Tibial nerve (tissue), 4 donors: ENCODE data around the gene RAPGEF5. TPM values are rescaled to one million over a fixed set of nuclear protein-coding genes. Genes with fewer than 3 reads are reported as not detected.

Experiments
- DNase-seq, 2 donors: peaks; one replicate each; pipeline ENCODE4 v3.0.0-alpha.2; 2019; ENCODE audit warnings: low spot score in 2 of 2
- H3K27ac ChIP-seq, 4 donors: fragments of 200-600 bp; sonication (generic) in 3 of 4; one replicate each; pipeline ENCODE4 v1.5.1; 2017 to 2019; ENCODE audit warnings: mild to moderate bottlenecking in 1 of 4
- H3K27me3 ChIP-seq, 2 donors: fragments of 200-600 bp; sonication (generic) in 1 of 2; one replicate each; pipeline versions ENCODE4 v1.5.1 to v1.6.0; 2017 to 2019
- H3K36me3 ChIP-seq, 3 donors: fragments of 200-600 bp; sonication (generic); one replicate each; pipeline ENCODE4 v1.5.1; 2018 to 2019
- H3K4me1 ChIP-seq, 4 donors: fragments of 200-600 bp; sonication (generic) in 3 of 4; one replicate each; pipeline ENCODE4 v1.5.1; 2017 to 2019
- H3K4me3 ChIP-seq, 4 donors: fragments of 200-600 bp; sonication (generic) in 3 of 4; one replicate each; pipeline ENCODE4 v1.5.1; 2017 to 2019; ENCODE audit warnings: mild to moderate bottlenecking in 1 of 4, moderate library complexity in 1 of 4
- H3K9me3 ChIP-seq, 4 donors: fragments of 200-600 bp; sonication (generic) in 3 of 4; one replicate each; pipeline ENCODE4 v1.5.1; 2017 to 2019
- CTCF ChIP-seq, 5 experiments: fragments of 200-600 bp in 3 of 5; fragments of 450-650 bp in 2 of 5; sonication (generic) in 3 of 5; IDR thresholded peaks; one replicate each; pipeline ENCODE4 v1.5.1; 2016 to 2019; ENCODE audit warnings: antibody characterized with exemption in 5 of 5, mild to moderate bottlenecking in 3 of 5, moderate library complexity in 2 of 5
- EP300 ChIP-seq, 2 donors: sonication (generic); formaldehyde crosslinking; IDR thresholded peaks; one replicate each; pipeline ENCODE4 v1.6.1; 2017; ENCODE audit warnings: antibody characterized with exemption in 2 of 2, mild to moderate bottlenecking in 1 of 2
- POLR2A ChIP-seq, 2 donors: fragments of 450-650 bp; IDR thresholded peaks; one replicate each; pipeline ENCODE4 v1.6.1; 2017; ENCODE audit warnings: antibody characterized with exemption in 2 of 2, mild to moderate bottlenecking in 2 of 2, moderate library complexity in 2 of 2
- WGBS, 2 donors: methylation state at CpG; one replicate each; pipeline ENCODE4 v1.1.5; 2018; 5-methylcytosine and 5-hydroxymethylcytosine counted together
- total RNA-seq, 4 donors: library from RNA; depleted of rRNA; stranded (reverse); fragments of >200 nt; gene quantifications; one replicate each; pipeline ENCODE4 v1.1.0, GENCODE V29; 2016

RAPGEF5 gene
- total RNA-seq, 4 donors from 2014 or later = 63.3 to 121 (median 76.9) TPM

- Histone ChIP-seq H3K27ac (peak overlapping the region in 2 of 4 donors; percentile 65 to 68), H3K36me3 (no peaks in the 10 kb centered on the region), H3K27me3 (no peaks in the 10 kb centered on the region), H3K4me3 (no peak overlapping the region), H3K9me3 (peaks cover 0 to 5% (median 0%) of the 10 kb centered on the region in 4 donors), H3K4me1 (peaks cover 0 to 15% (median 4%) of the 10 kb centered on the region in 4 donors)
- TF ChIP-seq POLR2A (IDR thresholded peaks at IDR 0.05) = no peak
- WGBS, 2 donors = 69 to 77% methylated on average over 2 of the region's 2 CpGs
- no peak for DNase-seq
Measured at GRCh38 chr7:22302193-22302592, 54.8 kb downstream of the RAPGEF5 start.

GRCh38 chr7:22301790-22302189 is 55.2 kb downstream of the RAPGEF5 start:
- TF ChIP-seq EP300 (IDR thresholded peaks at IDR 0.05) = no peak
- TF ChIP-seq CTCF (IDR thresholded peaks at IDR 0.05) = no peak
- no peak for TF ChIP-seq POLR2A (IDR thresholded peaks at IDR 0.05)

GRCh38 chr7:22300839-22301238 is 56.1 kb downstream of the RAPGEF5 start:
- no peak for DNase-seq
- Histone ChIP-seq H3K9me3 (no peaks in the 10 kb centered on the region), H3K27me3 (no peaks in the 10 kb centered on the region), H3K36me3 (no peaks in the 10 kb centered on the region), H3K27ac (no peak overlapping the region), H3K4me1 (peaks cover 0 to 23% (median 11%) of the 10 kb centered on the region in 4 donors), H3K4me3 (no peak overlapping the region)
- TF ChIP-seq POLR2A (IDR thresholded peaks at IDR 0.05) (no peak), CTCF (IDR thresholded peaks at IDR 0.05) (no peak), EP300 (IDR thresholded peaks at IDR 0.05) (no peak)
- WGBS, 2 donors = 92 to 93% methylated on average over 4 of the region's 4 CpGs

More at GRCh38 chr7:22301790-22302189, 55.2 kb downstream of the RAPGEF5 start:
- DNase-seq = no peak
- WGBS, 2 donors = 88 to 92% methylated on average over 6 of the region's 6 CpGs
- H3K4me3 ChIP-seq = no peak overlapping the region
- peak overlapping the region in 1 of 4 donors; percentile 68 for H3K27ac ChIP-seq
- no peaks in the 10 kb centered on the region for H3K36me3 ChIP-seq
- H3K27me3 ChIP-seq = no peaks in the 10 kb centered on the region
- H3K4me1 ChIP-seq = peaks cover 0 to 15% (median 5%) of the 10 kb centered on the region in 4 donors
- peaks cover 0 to 3% (median 0%) of the 10 kb centered on the region in 4 donors for H3K9me3 ChIP-seq

- TF ChIP-seq EP300 (IDR thresholded peaks at IDR 0.05) (no peak), CTCF (IDR thresholded peaks at IDR 0.05) (no peak), POLR2A (IDR thresholded peaks at IDR 0.05) (no peak)
- DNase-seq = no peak
- Histone ChIP-seq H3K4me3 (no peak overlapping the region), H3K27me3 (no peaks in the 10 kb centered on the region), H3K4me1 (peaks cover 0 to 17% (median 8%) of the 10 kb centered on the region in 4 donors), H3K36me3 (no peaks in the 10 kb centered on the region), H3K9me3 (no peaks in the 10 kb centered on the region), H3K27ac (peak overlapping the region in 2 of 4 donors; percentile 62 to 67)
Measured at GRCh38 chr7:22296916-22297315, 60.0 kb downstream of the RAPGEF5 start.

GRCh38 chr7:22296265-22296566 is 60.7 kb downstream of the RAPGEF5 start:
- H3K4me3 ChIP-seq = no peak overlapping the region
- no peaks in the 10 kb centered on the region for H3K9me3 ChIP-seq
- DNase-seq = no peak
- peaks cover 0 to 21% (median 8%) of the 10 kb centered on the region in 4 donors for H3K4me1 ChIP-seq
- H3K27ac ChIP-seq = peak overlapping the region; percentile 23 to 67 (median 55)
- 50 to 67% methylated on average over 1 of the region's 1 CpG for WGBS, 2 donors
- H3K27me3 ChIP-seq = no peaks in the 10 kb centered on the region
- TF ChIP-seq CTCF (IDR thresholded peaks at IDR 0.05) (no peak), EP300 (IDR thresholded peaks at IDR 0.05) (no peak), POLR2A (IDR thresholded peaks at IDR 0.05) (no peak)
- no peaks in the 10 kb centered on the region for H3K36me3 ChIP-seq
